CD14-positive monocyte (primary cell): ENCODE data around the gene DISP2. TPM values are rescaled to one million over a fixed set of nuclear protein-coding genes. Genes with fewer than 3 reads are reported as not detected.

Experiments used
- DNase-seq, 3 donors: peaks; one replicate each; pipeline ENCODE4 v3.0.0-alpha.2; 2011 to 2022
- H2AFZ ChIP-seq: 2 replicates; pipeline ENCODE4 v1.6.0; 2012; ENCODE audit warnings: mild to moderate bottlenecking, low read depth, low read length, inconsistent platforms; ENCODE audit not compliant: insufficient read depth, poor library complexity, severe bottlenecking
- H3K27ac ChIP-seq, 2 donors: 1 replicate in 1 of 2; 2 replicates in 1 of 2; pipeline ENCODE4 v1.5.1; 2012 to 2013; ENCODE audit warnings: low read length in 2 of 2, control low read depth in 1 of 2, inconsistent platforms in 1 of 2, low read depth in 1 of 2, mild to moderate bottlenecking in 1 of 2
- H3K27me3 ChIP-seq, 2 donors: one replicate each; pipeline versions ENCODE4 v1.6.0 to v1.6.1; 2011 to 2013; ENCODE audit warnings: low read length in 2 of 2; ENCODE audit not compliant: control insufficient read depth in 2 of 2, insufficient read depth in 2 of 2
- H3K36me3 ChIP-seq, 2 donors: replicated peaks in 1 of 2; 1 replicate in 1 of 2; 2 replicates in 1 of 2; pipeline versions ENCODE4 v1.5.1 to v1.6.1; 2012 to 2013; ENCODE audit warnings: low read length in 2 of 2, control low read depth in 1 of 2, inconsistent platforms in 1 of 2, mild to moderate bottlenecking in 1 of 2; ENCODE audit not compliant: insufficient read depth in 2 of 2, control insufficient read depth in 1 of 2
- H3K4me1 ChIP-seq, 2 donors: 1 replicate in 1 of 2; 2 replicates in 1 of 2; pipeline versions ENCODE4 v1.5.1 to v1.6.1; 2012 to 2013; ENCODE audit warnings: low read length in 2 of 2, control low read depth in 1 of 2, inconsistent platforms in 1 of 2, mild to moderate bottlenecking in 1 of 2, moderate library complexity in 1 of 2; ENCODE audit not compliant: insufficient read depth in 2 of 2, control insufficient read depth in 1 of 2
- H3K4me2 ChIP-seq: replicated peaks from 2 replicates; pipeline ENCODE3; 2012; ENCODE audit warnings: low read length, moderate library complexity, mild to moderate bottlenecking; ENCODE audit not compliant: poor library complexity, severe bottlenecking; ENCODE audit errors: extremely low read depth
- H3K4me3 ChIP-seq, 3 experiments: fragments of 200-600 bp in 1 of 3; sonication (generic) in 1 of 3; replicated peaks in 1 of 3; 1 replicate in 2 of 3; 2 replicates in 1 of 3; pipeline ENCODE4 v1.5.1; 2011 to 2013; ENCODE audit warnings: low read length in 3 of 3, mild to moderate bottlenecking in 3 of 3, control low read depth in 2 of 3, low read depth in 2 of 3, inconsistent platforms in 1 of 3, moderate library complexity in 1 of 3
- H3K79me2 ChIP-seq: 2 replicates; pipeline ENCODE4 v1.6.0; 2012; ENCODE audit warnings: mild to moderate bottlenecking, control low read depth, inconsistent platforms, low read length, moderate library complexity; ENCODE audit not compliant: insufficient read depth
- H3K9ac ChIP-seq: 2 replicates; pipeline ENCODE4 v1.6.0; 2017; ENCODE audit warnings: low read length, mild to moderate bottlenecking; ENCODE audit not compliant: insufficient read depth, poor library complexity, severe bottlenecking
- H3K9me3 ChIP-seq, 2 donors: replicated peaks in 1 of 2; 1 replicate in 1 of 2; 2 replicates in 1 of 2; pipeline versions ENCODE4 v1.5.1 to v1.6.1; 2012 to 2013; ENCODE audit warnings: low read length in 2 of 2, control low read depth in 1 of 2; ENCODE audit not compliant: control insufficient read depth in 1 of 2, insufficient read depth in 1 of 2
- H4K20me1 ChIP-seq: 2 replicates; pipeline ENCODE4 v1.6.0; 2012; ENCODE audit warnings: mild to moderate bottlenecking, low read length, control low read depth, moderate library complexity; ENCODE audit not compliant: insufficient read depth
- H3K27ac Mint-ChIP-seq, 7 donors: one replicate each; pipeline ENCODE4 v1.8.0; 2020; ENCODE audit warnings: mild to moderate bottlenecking in 7 of 7, mixed read lengths in 7 of 7, moderate library complexity in 6 of 7, inconsistent platforms in 2 of 7
- H3K27me3 Mint-ChIP-seq, 3 donors: one replicate each; pipeline ENCODE4 v1.8.0; 2021 to 2022; ENCODE audit warnings: low read depth in 3 of 3, mild to moderate bottlenecking in 3 of 3, mixed read lengths in 3 of 3, moderate library complexity in 3 of 3, inconsistent platforms in 1 of 3
- H3K36me3 Mint-ChIP-seq, 2 donors: one replicate each; pipeline ENCODE4 v1.8.0; 2020; ENCODE audit warnings: mixed read lengths in 2 of 2, inconsistent platforms in 1 of 2, mild to moderate bottlenecking in 1 of 2
- H3K4me1 Mint-ChIP-seq: one replicate; pipeline ENCODE4 v1.8.0; 2020; ENCODE audit warnings: mild to moderate bottlenecking, mixed read lengths
- H3K4me3 Mint-ChIP-seq, 2 donors: one replicate each; pipeline ENCODE4 v1.8.0; 2020; ENCODE audit warnings: mild to moderate bottlenecking in 2 of 2, mixed read lengths in 2 of 2, moderate library complexity in 1 of 2
- H3K9me3 Mint-ChIP-seq, 7 donors: one replicate each; pipeline ENCODE4 v1.8.0; 2020 to 2022; ENCODE audit warnings: mixed read lengths in 7 of 7, mild to moderate bottlenecking in 6 of 7, moderate library complexity in 6 of 7, inconsistent platforms in 2 of 7
- WGBS: methylation state at CpG from one replicate; pipeline ENCODE4 v1.1.5; 2013; ENCODE audit warnings: missing lambda C conversion rate; ENCODE audit not compliant: insufficient coverage; 5-methylcytosine and 5-hydroxymethylcytosine counted together
- intact Hi-C, 2 donors: fragments of 100-400 bp; cut with micrococcal nuclease; formaldehyde crosslinking; loops; one replicate each; pipeline versions ENCODE4 v1.15.0 to v1.15.1; 2023
- polyA plus RNA-seq, 3 donors: library from polyadenylated mRNA; depleted of rRNA in 1 of 3; unstranded in 2 of 3; stranded (reverse) in 1 of 3; fragments of 300-500 nt in 2 of 3; fragments of >200 nt in 1 of 3; fragmentation: Illumina TruSeq in 2 of 3; gene quantifications; 1 replicate in 2 of 3; 2 replicates in 1 of 3; pipeline ENCODE4 v1.2.3, GENCODE V29; 2012 to 2021
- TF ChIP-seq, protein P1 (sequence below): fragments of 200-600 bp; IDR thresholded peaks from one replicate; pipeline ENCODE4 v1.8.0; 2022; ENCODE audit warnings: antibody characterized with exemption, mild to moderate bottlenecking

The DISP2 gene
- polyA plus RNA-seq, 3 donors, result 0.01 TPM; not detected in 1

DNA sequence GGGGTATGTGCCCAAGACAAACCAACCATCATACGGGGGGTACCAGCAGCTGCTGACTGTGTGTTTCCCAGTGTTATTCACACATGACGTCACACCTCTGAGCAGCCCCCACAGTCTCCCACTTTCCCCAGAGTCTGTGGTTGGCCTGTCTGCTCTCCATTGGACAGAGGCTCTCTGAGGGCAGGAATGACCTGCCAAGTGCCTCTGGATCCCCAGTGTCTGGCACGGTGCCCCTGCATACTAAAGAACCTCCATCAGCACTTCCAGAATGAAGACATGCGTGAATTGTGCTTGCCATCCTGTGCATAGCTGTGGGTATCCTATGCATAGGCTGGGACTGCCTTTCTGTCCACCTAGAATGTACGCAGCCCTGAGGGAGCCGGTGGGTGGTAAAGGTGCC is 13.8 kb upstream of the DISP2 start:
- H3K4me3 ChIP-seq, result no peak overlapping the region
- H3K36me3 Mint-ChIP-seq, result no peaks in the 10 kb centered on the region
- no peaks in the 10 kb centered on the region for H3K9me3 ChIP-seq
- intact Hi-C loops, result loop anchor here (2.0 to 5.0 kb wide), 2 partner anchors 77 to 78 kb away; no protein-coding TSS in a partner anchor
- no peak for DNase-seq
- H3K4me3 Mint-ChIP-seq, result no peak overlapping the region
- H3K27ac Mint-ChIP-seq, result peak overlapping the region in 1 of 7 donors; percentile 62
- no peak overlapping the region for H2AFZ ChIP-seq
- H3K4me1 ChIP-seq, result peaks cover 35 to 48% of the 10 kb centered on the region in 2 donors
- H3K36me3 ChIP-seq, result no peaks in the 10 kb centered on the region
- 43% methylated on average over 3 of the region's 6 CpGs for WGBS
- TF ChIP-seq, protein P1, sequence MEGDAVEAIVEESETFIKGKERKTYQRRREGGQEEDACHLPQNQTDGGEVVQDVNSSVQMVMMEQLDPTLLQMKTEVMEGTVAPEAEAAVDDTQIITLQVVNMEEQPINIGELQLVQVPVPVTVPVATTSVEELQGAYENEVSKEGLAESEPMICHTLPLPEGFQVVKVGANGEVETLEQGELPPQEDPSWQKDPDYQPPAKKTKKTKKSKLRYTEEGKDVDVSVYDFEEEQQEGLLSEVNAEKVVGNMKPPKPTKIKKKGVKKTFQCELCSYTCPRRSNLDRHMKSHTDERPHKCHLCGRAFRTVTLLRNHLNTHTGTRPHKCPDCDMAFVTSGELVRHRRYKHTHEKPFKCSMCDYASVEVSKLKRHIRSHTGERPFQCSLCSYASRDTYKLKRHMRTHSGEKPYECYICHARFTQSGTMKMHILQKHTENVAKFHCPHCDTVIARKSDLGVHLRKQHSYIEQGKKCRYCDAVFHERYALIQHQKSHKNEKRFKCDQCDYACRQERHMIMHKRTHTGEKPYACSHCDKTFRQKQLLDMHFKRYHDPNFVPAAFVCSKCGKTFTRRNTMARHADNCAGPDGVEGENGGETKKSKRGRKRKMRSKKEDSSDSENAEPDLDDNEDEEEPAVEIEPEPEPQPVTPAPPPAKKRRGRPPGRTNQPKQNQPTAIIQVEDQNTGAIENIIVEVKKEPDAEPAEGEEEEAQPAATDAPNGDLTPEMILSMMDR, result no peak
- no peaks in the 10 kb centered on the region for H3K79me2 ChIP-seq
- H3K4me1 Mint-ChIP-seq, result peaks cover 37% of the 10 kb centered on the region
- peaks cover 0 to 7% (median 7%) of the 10 kb centered on the region in 3 donors for H3K27me3 Mint-ChIP-seq
- no peak overlapping the region for H3K27ac ChIP-seq
- H3K9me3 Mint-ChIP-seq, result peaks cover 0 to 5% (median 0%) of the 10 kb centered on the region in 7 donors
- no peak overlapping the region for H3K4me2 ChIP-seq
- no peaks in the 10 kb centered on the region for H3K27me3 ChIP-seq
- H3K9ac ChIP-seq, result no peak overlapping the region
- H4K20me1 ChIP-seq, result no peaks in the 10 kb centered on the region

DNA sequence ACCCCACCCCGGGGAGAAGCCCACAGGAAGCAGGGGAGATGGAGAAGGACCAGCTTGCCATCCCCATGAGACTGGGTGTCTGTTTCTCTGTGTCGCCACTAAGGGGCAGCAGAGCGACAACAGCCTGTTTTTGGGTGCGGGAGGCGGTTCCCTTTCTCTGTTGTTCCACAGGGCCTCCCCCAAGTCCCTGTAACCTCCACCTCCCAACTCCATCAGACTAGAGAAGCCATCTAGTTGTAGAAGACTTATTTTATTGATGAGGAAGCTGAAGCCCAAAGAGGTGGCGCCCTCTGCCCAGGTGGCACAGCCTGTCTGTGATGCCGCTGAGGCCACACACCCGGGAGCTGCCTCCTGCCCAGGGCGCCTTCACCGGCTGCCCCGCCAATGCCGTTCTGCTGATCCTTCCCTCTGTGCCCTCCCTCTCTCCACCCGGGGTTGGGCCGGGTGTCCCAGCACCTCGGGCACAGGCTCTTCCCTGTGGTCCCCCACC is 13.3 kb upstream of the DISP2 start:
- H3K4me1 Mint-ChIP-seq, result peaks cover 33% of the 10 kb centered on the region
- Histone ChIP-seq H3K27ac (no peak overlapping the region), H3K4me2 (no peak overlapping the region), H3K4me3 (no peak overlapping the region), H3K79me2 (no peaks in the 10 kb centered on the region), H3K36me3 (no peaks in the 10 kb centered on the region), H2AFZ (no peak overlapping the region), H3K9me3 (no peaks in the 10 kb centered on the region), H4K20me1 (no peaks in the 10 kb centered on the region), H3K27me3 (no peaks in the 10 kb centered on the region), H3K9ac (no peak overlapping the region), H3K4me1 (peaks cover 31 to 43% of the 10 kb centered on the region in 2 donors)
- DNase-seq, result peak; percentile 64 to 71 (median 69)
- no peak overlapping the region for H3K27ac Mint-ChIP-seq
- H3K4me3 Mint-ChIP-seq, result no peak overlapping the region
- peaks cover 0 to 9% (median 7%) of the 10 kb centered on the region in 3 donors for H3K27me3 Mint-ChIP-seq
- no peaks in the 10 kb centered on the region for H3K36me3 Mint-ChIP-seq
- H3K9me3 Mint-ChIP-seq, result peaks cover 0 to 5% (median 0%) of the 10 kb centered on the region in 7 donors
- intact Hi-C loops, result loop anchor here (2.0 to 5.0 kb wide), 2 partner anchors 76 to 78 kb away; no protein-coding TSS in a partner anchor
- TF ChIP-seq, protein P1, result peak; percentile 85
- WGBS, result 49% methylated on average over 11 of the region's 15 CpGs
